Activated CD8-positive, alpha-beta memory T cell treated with anti-CD3 and anti-CD28 coated beads for 1 hour (primary cell): ENCODE measurements around the gene LMX1B.
"Not testable (repeated sequence)": the region's sequence is repeated elsewhere in the genome, so short reads cannot be mapped to it uniquely, and the experiment has no call there.

ENCODE experiments used
- DNase-seq, 2 donors: peaks; one replicate each; pipeline ENCODE4 v3.0.0-alpha.2; 2020; ENCODE audit warnings: low read depth in 1 of 2; ENCODE audit errors: extremely low read depth in 1 of 2

Gene LMX1B

DNA sequence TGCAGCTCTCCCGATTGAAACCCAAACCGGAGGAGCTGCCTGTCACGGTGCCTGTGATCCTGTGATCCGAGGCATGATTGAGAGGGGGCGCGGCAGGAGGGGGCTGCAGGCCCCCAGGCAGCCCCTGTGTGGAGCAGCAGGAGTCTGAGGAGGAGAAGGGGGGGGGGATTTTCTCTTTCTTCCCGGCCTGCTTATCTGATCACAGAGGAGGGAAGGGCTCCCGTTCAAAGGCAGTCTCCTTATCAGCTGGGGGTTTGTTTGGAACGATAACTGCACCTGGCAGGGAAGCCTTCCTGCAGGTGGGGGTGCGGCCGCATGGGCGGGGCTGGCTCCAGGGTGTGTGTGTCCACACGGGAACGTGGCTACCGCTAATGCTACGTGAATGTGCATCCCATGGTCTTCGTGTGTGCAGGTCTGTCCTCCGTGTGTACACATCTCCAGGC, 38.4 kb downstream of the LMX1B start:
- no peak for DNase-seq

GRCh38 chr9:126654124-126654523, 40.4 kb downstream of the LMX1B start:
- DNase-seq: no peak

DNA sequence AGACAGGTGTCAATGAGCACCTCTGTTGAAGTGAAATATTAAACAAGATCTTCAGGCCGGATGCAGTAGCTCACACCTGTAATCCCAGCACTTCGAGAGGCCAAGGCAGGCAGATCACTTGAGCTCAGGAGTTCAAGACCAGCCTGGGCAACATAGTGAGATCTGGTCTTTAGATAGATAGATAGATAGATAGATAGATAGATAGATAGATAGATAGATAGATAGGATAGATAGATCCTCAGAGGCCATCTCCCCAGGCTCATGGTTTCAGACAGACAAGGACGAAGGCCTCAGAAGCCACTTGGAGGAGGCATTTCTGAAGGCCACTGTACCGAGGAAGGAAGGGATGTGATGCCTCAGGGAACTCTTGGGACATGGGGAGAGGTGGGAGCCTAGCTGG, 42.5 kb downstream of the LMX1B start:
- not testable (repeated sequence) for DNase-seq

GRCh38 chr9:126658201-126658825, 44.6 kb downstream of the LMX1B start:
- no peak for DNase-seq

DNA sequence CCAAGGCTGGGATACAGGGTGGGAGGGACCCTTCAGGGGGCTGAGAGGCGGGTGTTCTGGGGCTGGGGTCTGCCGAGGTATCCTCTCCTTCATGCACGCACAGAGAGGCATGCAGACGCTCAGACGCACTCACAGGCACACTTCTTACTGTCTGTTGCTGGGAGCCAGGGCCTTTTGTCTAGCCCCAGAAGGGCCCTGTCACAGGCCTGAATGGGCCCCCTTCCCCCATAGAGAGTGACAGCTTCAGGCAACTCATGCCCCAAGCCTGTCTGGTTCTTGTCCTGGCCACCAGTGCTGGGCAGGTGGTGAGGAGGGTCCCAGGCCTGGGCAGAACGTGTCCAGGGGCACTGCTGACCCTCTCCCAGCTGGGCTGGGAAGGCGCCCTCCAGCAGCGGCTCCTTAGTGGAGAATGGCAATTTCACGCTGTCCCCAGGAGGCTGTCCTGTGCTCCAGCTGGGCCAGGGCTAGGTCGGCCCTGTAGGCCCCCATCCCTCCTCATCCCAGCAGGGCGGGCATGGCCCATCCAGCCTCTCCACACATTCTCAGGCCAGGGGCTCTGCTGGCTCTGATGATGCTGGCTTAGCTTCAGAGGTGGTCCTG, 45.3 kb downstream of the LMX1B start:
- DNase-seq: no peak

- DNase-seq: no peak
Observed at GRCh38 chr9:126661122-126661520, 47.4 kb downstream of the LMX1B start.

- DNase-seq: no peak
Observed at GRCh38 chr9:126661521-126662251, 48.0 kb downstream of the LMX1B start.

- DNase-seq: no peak
Observed at GRCh38 chr9:126663661-126664072, 49.9 kb downstream of the LMX1B start.

- no peak for DNase-seq
Observed at GRCh38 chr9:126664900-126665643, 51.3 kb downstream of the LMX1B start.

GRCh38 chr9:126665644-126666035, 51.9 kb downstream of the LMX1B start:
- DNase-seq: no peak

DNA sequence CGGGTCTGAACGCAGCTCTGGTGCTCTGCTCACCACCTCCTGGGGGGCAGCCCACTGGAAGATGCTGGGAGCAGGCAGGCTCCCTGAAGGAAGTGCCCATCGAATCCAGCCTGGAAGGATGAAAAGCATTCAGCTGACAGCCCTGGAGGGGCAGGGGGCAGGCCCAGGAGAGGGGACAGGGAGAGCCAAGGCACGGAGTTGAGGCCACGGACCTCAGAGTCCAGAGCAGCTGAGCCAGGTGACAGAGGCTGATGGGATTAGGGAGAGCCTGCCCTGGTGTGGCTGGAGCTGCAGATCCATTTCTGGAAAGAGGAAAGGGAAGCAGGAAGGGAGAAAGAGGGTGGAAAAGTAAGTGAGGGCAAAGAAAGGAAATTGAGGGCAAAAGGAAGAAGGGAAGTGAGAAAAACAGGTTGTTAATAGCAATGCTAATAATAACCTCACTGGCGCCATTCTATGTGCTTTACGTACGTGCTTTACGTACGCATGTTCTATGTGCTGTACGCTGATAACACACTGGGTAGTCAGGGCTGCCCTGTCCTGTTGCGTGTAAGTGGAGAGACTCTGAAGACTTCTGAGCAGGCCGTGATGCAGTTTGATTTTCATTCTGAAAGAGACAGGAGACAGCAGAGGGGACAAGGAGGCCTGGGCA, 52.6 kb downstream of the LMX1B start:
- DNase-seq: no peak

GRCh38 chr9:126667190-126668055, 53.7 kb downstream of the LMX1B start:
- DNase-seq: no peak

GRCh38 chr9:126668058-126668457, 54.3 kb downstream of the LMX1B start:
- DNase-seq: no peak

- no peak for DNase-seq
Observed at GRCh38 chr9:126669108-126669507, 55.4 kb downstream of the LMX1B start.

GRCh38 chr9:126670270-126670669, 56.5 kb downstream of the LMX1B start:
- no peak for DNase-seq

DNA sequence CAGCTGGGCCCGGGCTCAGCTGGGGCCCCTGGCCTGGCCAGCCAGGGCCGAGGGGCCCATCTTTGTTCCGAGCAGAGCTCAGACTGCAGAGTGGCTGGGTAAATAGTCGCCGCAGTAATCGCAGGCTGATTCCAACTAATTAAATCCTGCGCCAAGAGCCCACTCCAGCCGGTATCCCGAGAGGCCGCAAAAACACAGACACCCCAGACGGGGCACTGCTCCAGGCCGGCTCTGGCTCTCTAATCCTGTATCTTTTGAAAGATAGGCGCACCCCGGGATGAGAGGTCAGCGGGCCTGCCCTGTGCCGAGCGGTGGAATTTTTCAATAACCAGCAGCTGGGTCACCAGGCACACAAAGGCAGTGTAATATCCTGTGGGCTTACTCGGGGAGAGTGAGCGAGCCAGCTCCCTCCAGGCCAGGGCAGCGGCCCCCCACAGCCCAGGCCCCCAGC, 57.7 kb downstream of the LMX1B start:
- no peak for DNase-seq

- DNase-seq: no peak
Observed at GRCh38 chr9:126671983-126672382, 58.3 kb downstream of the LMX1B start.

DNA sequence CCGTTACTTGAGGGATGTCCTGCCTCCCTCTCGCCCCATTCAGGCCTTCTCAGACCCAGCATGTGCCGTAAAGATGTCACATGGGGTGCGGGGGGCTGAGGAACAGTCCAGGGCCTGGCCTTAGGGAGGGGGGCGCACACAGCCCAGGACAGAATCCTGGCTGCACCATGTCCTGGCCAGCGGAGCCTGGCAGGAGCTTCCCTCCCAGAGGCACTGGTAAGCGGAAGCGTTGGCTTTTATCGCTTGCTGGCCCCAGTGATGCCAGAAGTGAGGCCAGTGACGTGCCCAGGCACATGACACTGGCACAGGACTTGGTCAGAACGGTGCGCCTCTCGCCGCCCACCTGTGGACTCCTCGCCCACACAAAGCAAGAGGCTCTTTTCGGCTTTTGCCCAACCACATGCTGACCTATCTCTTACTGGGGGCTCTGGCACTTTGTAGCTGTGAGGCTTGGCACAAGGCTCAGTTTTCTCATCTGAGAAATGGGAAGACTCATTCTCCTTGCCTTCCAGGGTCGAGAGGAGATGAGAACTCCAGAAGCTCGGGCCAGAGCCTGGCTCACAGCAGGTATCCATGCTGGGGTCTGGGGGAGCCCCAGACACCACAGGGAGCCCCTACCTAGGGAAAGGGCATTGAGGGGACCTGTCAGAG, 59.0 kb downstream of the LMX1B start:
- DNase-seq: no peak

DNA sequence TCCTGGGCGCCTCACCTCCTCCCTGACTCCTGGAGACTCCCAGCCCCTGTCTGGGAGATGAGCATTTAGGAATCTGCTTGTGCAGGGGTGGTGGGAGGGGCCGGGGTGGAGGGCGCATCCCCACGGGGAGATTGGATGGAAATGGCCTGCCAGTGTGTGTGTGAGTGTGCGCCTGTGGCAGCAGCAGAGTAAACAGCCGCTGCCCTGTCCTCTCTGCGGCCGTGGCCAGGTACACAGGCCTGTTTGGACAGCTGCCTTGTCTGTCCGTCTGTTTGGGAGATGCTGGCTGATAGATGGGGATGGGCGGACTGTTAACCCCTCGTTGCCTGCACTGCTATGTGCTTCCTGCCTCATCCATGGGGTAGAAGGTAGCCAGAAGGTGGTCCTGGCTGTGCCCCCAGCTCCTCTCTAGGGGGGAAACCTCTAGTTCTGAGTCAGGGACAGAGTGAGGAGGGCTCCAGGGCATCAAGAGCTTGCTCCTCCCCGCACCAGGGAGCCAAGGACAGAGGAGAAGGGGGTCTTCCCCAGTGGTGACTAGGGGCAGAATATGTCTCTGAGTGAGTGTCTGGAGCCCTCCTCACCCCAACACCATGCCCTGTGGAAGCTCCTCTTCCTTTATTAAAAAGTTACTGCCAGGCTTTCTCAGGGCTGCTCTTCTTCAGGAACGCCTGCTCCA, 60.1 kb downstream of the LMX1B start:
- DNase-seq: no peak
